IMR-90 (cell line): ENCODE results near the gene PEA15. TPM values are rescaled to one million over a fixed set of nuclear protein-coding genes. Genes with fewer than 3 reads are reported as not detected.

ENCODE experiments used
- ATAC-seq: fragments of 200-7000 bp; cut with Tn5 transposase; 2 replicates; pipeline ENCODE4 v1.9.1; 2020; ENCODE audit warnings: low read depth, mild to moderate bottlenecking, moderate library complexity
- BruUV-seq: library from RNA; stranded (reverse); fragments of 400-500 nt; replicated peaks from 2 replicates; lab custom pipeline; 2021; lab: Mats Ljungman, UMichigan
- CTCF ChIA-PET: fragments of 300-600 bp; formaldehyde crosslinking; extraction: SDS; loops from one replicate; lab custom pipeline; 2021; ENCODE audit warnings: antibody characterized with exemption; lab: Yijun Ruan, JAX
- POLR2A ChIA-PET: fragments of 300-600 bp; sonication (Branson Sonifier 250); formaldehyde crosslinking; loops from one replicate; lab custom pipeline; 2022; ENCODE audit warnings: antibody characterized with exemption; ENCODE audit not compliant: unreplicated experiment; lab: Charles Lee
- DNase-seq: peaks from one replicate; pipeline ENCODE4 v3.0.0; 2013
- H2AFZ ChIP-seq: replicated peaks from 2 replicates; pipeline ENCODE3; 2013; ENCODE audit warnings: low read length, mild to moderate bottlenecking; ENCODE audit not compliant: poor library complexity
- H2AK5ac ChIP-seq: 2 replicates; pipeline ENCODE4 v1.6.1; 2013; ENCODE audit warnings: low read depth, low read length, inconsistent platforms
- H2AK9ac ChIP-seq: replicated peaks from 2 replicates; pipeline ENCODE3; 2013; ENCODE audit warnings: mild to moderate bottlenecking, low read depth, low read length, moderate library complexity; ENCODE audit not compliant: poor library complexity
- H2BK120ac ChIP-seq: 2 replicates; pipeline ENCODE4 v1.6.1; 2013; ENCODE audit warnings: low read depth, low read length, inconsistent platforms
- H2BK15ac ChIP-seq: 3 replicates; pipeline ENCODE4 v1.6.1; 2013; ENCODE audit warnings: low read depth, low read length, inconsistent platforms
- H2BK20ac ChIP-seq: 2 replicates; pipeline ENCODE4 v1.6.1; 2013; ENCODE audit warnings: low read depth, mild to moderate bottlenecking, inconsistent platforms, low read length, moderate library complexity
- H2BK5ac ChIP-seq: 2 replicates; pipeline ENCODE4 v1.6.1; 2013; ENCODE audit warnings: mild to moderate bottlenecking, low read depth, low read length, inconsistent platforms; ENCODE audit not compliant: poor library complexity, severe bottlenecking
- H3K14ac ChIP-seq: replicated peaks from 2 replicates; pipeline ENCODE4 v1.6.1; 2013; ENCODE audit warnings: low read depth, low read length, inconsistent platforms
- H3K18ac ChIP-seq: 2 replicates; pipeline ENCODE4 v1.6.1; 2013; ENCODE audit warnings: low read depth, low read length, control low read depth
- H3K23ac ChIP-seq: 2 replicates; pipeline ENCODE4 v1.6.1; 2013; ENCODE audit warnings: low read depth, low read length, inconsistent platforms
- H3K27ac ChIP-seq: 2 replicates; pipeline ENCODE4 v1.5.1; 2013; ENCODE audit warnings: mild to moderate bottlenecking, control low read depth, low read length; ENCODE audit not compliant: insufficient read depth
- H3K27me3 ChIP-seq: 2 replicates; pipeline ENCODE4 v1.6.1; 2013; ENCODE audit warnings: low read length; ENCODE audit not compliant: control insufficient read depth, insufficient read depth
- H3K36me3 ChIP-seq: 2 replicates; pipeline ENCODE4 v1.6.1; 2013; ENCODE audit warnings: low read length, mixed read lengths; ENCODE audit not compliant: control insufficient read depth, insufficient read depth
- H3K4ac ChIP-seq: 2 replicates; pipeline ENCODE4 v1.6.1; 2013; ENCODE audit warnings: low read depth, low read length, inconsistent platforms
- H3K4me1 ChIP-seq: 2 replicates; pipeline ENCODE4 v1.6.1; 2013; ENCODE audit warnings: low read length, mixed read lengths; ENCODE audit not compliant: control insufficient read depth, insufficient read depth
- H3K4me2 ChIP-seq: 2 replicates; pipeline ENCODE4 v1.6.1; 2013; ENCODE audit warnings: low read depth, mild to moderate bottlenecking, control low read depth, low read length, moderate library complexity
- H3K4me3 ChIP-seq: 2 replicates; pipeline ENCODE4 v1.5.1; 2013; ENCODE audit warnings: low read depth, mild to moderate bottlenecking, control low read depth, low read length, moderate library complexity; ENCODE audit not compliant: insufficient read depth
- H3K56ac ChIP-seq: 2 replicates; pipeline ENCODE4 v1.6.1; 2013; ENCODE audit warnings: low read length, inconsistent platforms; ENCODE audit not compliant: insufficient read depth; ENCODE audit errors: extremely low read depth
- H3K79me1 ChIP-seq, 2 experiments: 2 replicates each; pipeline ENCODE4 v1.6.1; 2013; ENCODE audit warnings: low read length in 2 of 2, inconsistent platforms in 1 of 2, low read depth in 1 of 2
- H3K9ac ChIP-seq: 2 replicates; pipeline ENCODE4 v1.6.1; 2013; ENCODE audit warnings: low read depth, low read length, control low read depth
- H3K9me1 ChIP-seq: 2 replicates; pipeline ENCODE4 v1.6.1; 2013; ENCODE audit warnings: low read length, inconsistent platforms; ENCODE audit not compliant: insufficient read depth
- H3K9me3 ChIP-seq: 2 replicates; pipeline ENCODE4 v1.6.1; 2013; ENCODE audit warnings: low read length; ENCODE audit not compliant: control insufficient read depth, insufficient read depth
- H4K20me1 ChIP-seq: 2 replicates; pipeline ENCODE4 v1.6.1; 2013; ENCODE audit warnings: low read length, inconsistent platforms; ENCODE audit not compliant: insufficient read depth
- H4K5ac ChIP-seq: 2 replicates; pipeline ENCODE4 v1.6.1; 2013; ENCODE audit warnings: mild to moderate bottlenecking, low read depth, low read length, control low read depth
- H4K8ac ChIP-seq, 2 experiments: 2 replicates each; pipeline ENCODE4 v1.6.1; 2013; ENCODE audit warnings: low read depth in 2 of 2, low read length in 2 of 2, control low read depth in 1 of 2, inconsistent platforms in 1 of 2
- H4K91ac ChIP-seq: 2 replicates; pipeline ENCODE4 v1.6.1; 2013; ENCODE audit warnings: low read depth, low read length, inconsistent platforms; ENCODE audit not compliant: insufficient read depth
- FOS ChIP-seq: fragments of 150-350 bp; IDR thresholded peaks from 2 replicates; pipeline ENCODE4 v1.6.1; 2016; ENCODE audit warnings: low read depth, low read length
- MAZ ChIP-seq: IDR thresholded peaks from 2 replicates; pipeline ENCODE4 v1.6.1; 2012; ENCODE audit warnings: low read depth, mild to moderate bottlenecking, low read length, improper control_type of control experiment, moderate library complexity, borderline replicate concordance
- POLR2A ChIP-seq: IDR thresholded peaks from 2 replicates; pipeline ENCODE4 v1.6.1; 2012; ENCODE audit warnings: mild to moderate bottlenecking, low read depth, low read length
- WGBS, 2 experiments: methylation state at CpG; one replicate each; pipeline versions ENCODE4 v1.1.5 to v1.1.7; 2013; ENCODE audit warnings: missing lambda C conversion rate in 2 of 2; ENCODE audit not compliant: insufficient read length in 1 of 2; ENCODE audit errors: extremely low coverage in 2 of 2; 5-methylcytosine and 5-hydroxymethylcytosine counted together
- dilution Hi-C: fragments of 300-500 bp; cut with HindIII; formaldehyde crosslinking; loops from one replicate; pipeline ENCODE4 v1.14.3; 2018; ENCODE audit warnings: low sequenced_read_pairs; ENCODE audit not compliant: unreplicated experiment
- in situ Hi-C: fragments of 300-500 bp; cut with MboI; formaldehyde crosslinking; loops from 3 replicates; pipeline ENCODE4 v1.14.3; 2019; ENCODE audit warnings: low sequenced_read_pairs, inconsistent platforms, mixed read lengths
- intact Hi-C: fragments of 100-400 bp; cut with micrococcal nuclease; formaldehyde crosslinking; loops from 2 replicates; pipeline ENCODE4 v1.10.0; 2022
- polyA plus RNA-seq, 3 experiments: library from polyadenylated mRNA; depleted of rRNA; stranded (reverse); fragments of >200 nt; gene quantifications; 2 replicates each; pipeline ENCODE4 v1.2.3, GENCODE V29; 2012; ENCODE audit warnings: low replicate concordance in 1 of 3
- total RNA-seq: library from RNA; depleted of rRNA; stranded (reverse); fragments of >200 nt; gene quantifications from 2 replicates; pipeline ENCODE4 v1.2.3, GENCODE V29; 2012
- TF ChIP-seq, protein P1 (sequence below): conservative IDR thresholded peaks from 2 replicates; pipeline ENCODE4 v1.5.1; 2012; ENCODE audit warnings: mild to moderate bottlenecking, low read depth, low read length, improper control_type of control experiment

The PEA15 gene
- total and polyA plus RNA-seq, 2 of the 4 experiments (the other 2 are of a cell fraction) = 296 to 754 TPM

- CTCF ChIA-PET = interaction anchor here (1.1 to 3.0 kb wide), 3 partner anchors 13 to 45 kb away, joined by 4 to 10 read pairs (median 5); no protein-coding TSS in a partner anchor
- ATAC-seq (peak; percentile 77), DNase-seq (peak; percentile 90)
- peaks cover 24 to 70% of the 10 kb centered on the region in 2 experiments for H3K79me1 ChIP-seq
- peak overlapping the region; percentile 88 for H3K27ac ChIP-seq
- peak overlapping the region; percentile 21 to 93 for H4K8ac ChIP-seq
- H2AFZ ChIP-seq = peak overlapping the region; percentile 9
- H3K4me2 ChIP-seq = peak overlapping the region; percentile 81
- POLR2A ChIA-PET = interaction anchor here (1.0 kb wide), 1 partner anchor 13 kb away, joined by 5 read pairs; no protein-coding TSS in a partner anchor
- peak overlapping the region; percentile 98 for H3K4me3 ChIP-seq
- no peaks in the 10 kb centered on the region for H3K9me3 ChIP-seq
- 28% methylated on average over 4 of the region's 9 CpGs; no CpG with 5 or more reads in 1 of the 2 experiments for WGBS, 2 experiments
- H2BK5ac ChIP-seq = peak overlapping the region; percentile 94
- peaks cover 56% of the 10 kb centered on the region for H4K20me1 ChIP-seq
- H2AK5ac ChIP-seq = peak overlapping the region; percentile 96
- peak overlapping the region; percentile 80 for H2BK120ac ChIP-seq
- H3K9ac ChIP-seq = peak overlapping the region; percentile 100
- H3K36me3 ChIP-seq = peaks cover 37% of the 10 kb centered on the region
- peaks cover 44% of the 10 kb centered on the region for H3K4me1 ChIP-seq
- peak overlapping the region; percentile 91 for H3K23ac ChIP-seq
- peak overlapping the region; percentile 25 for H4K5ac ChIP-seq
- H3K18ac ChIP-seq = peak overlapping the region; percentile 47
- H3K14ac ChIP-seq = peak overlapping the region; percentile 96
- BruUV-seq = no TSS peak
- peaks cover 51% of the 10 kb centered on the region for H3K9me1 ChIP-seq
- H2AK9ac ChIP-seq = peak overlapping the region; percentile 99
- peak overlapping the region; percentile 98 for H3K56ac ChIP-seq
- in situ Hi-C loops (no loop called here), intact Hi-C loops (no loop called here), dilution Hi-C loops (no loop called here)
- TF ChIP-seq, protein P1, sequence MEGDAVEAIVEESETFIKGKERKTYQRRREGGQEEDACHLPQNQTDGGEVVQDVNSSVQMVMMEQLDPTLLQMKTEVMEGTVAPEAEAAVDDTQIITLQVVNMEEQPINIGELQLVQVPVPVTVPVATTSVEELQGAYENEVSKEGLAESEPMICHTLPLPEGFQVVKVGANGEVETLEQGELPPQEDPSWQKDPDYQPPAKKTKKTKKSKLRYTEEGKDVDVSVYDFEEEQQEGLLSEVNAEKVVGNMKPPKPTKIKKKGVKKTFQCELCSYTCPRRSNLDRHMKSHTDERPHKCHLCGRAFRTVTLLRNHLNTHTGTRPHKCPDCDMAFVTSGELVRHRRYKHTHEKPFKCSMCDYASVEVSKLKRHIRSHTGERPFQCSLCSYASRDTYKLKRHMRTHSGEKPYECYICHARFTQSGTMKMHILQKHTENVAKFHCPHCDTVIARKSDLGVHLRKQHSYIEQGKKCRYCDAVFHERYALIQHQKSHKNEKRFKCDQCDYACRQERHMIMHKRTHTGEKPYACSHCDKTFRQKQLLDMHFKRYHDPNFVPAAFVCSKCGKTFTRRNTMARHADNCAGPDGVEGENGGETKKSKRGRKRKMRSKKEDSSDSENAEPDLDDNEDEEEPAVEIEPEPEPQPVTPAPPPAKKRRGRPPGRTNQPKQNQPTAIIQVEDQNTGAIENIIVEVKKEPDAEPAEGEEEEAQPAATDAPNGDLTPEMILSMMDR = no peak
- TF ChIP-seq POLR2A = peak; percentile 49; the same call in 1 of the 2 replicates
- peak; percentile 81 for TF ChIP-seq FOS
- peak; percentile 43; the same call in 1 of the 2 replicates for TF ChIP-seq MAZ
- peak overlapping the region; percentile 45; the same call in 2 of the 3 replicates for H2BK15ac ChIP-seq
- no peaks in the 10 kb centered on the region for H3K27me3 ChIP-seq
- H4K91ac ChIP-seq = peak overlapping the region; percentile 89
- peak overlapping the region; percentile 66 for H2BK20ac ChIP-seq
- H3K4ac ChIP-seq = peak overlapping the region; percentile 95
Measured at GRCh38 chr1:160206421-160207117, 1.4 kb downstream of the PEA15 start.
